Activated CD8-positive, alpha-beta memory T cell treated with anti-CD3 and anti-CD28 coated beads, Interleukin-2, amount 50 U/mL, for 24 hours (primary cell): Measurements from ENCODE around the gene SPATA2.

Source experiments
- DNase-seq: peaks from one replicate; pipeline ENCODE4 v3.0.0-alpha.2; 2020; ENCODE audit errors: extremely low read depth

SPATA2 gene

GRCh38 chr20:49858076-49858585 is 57.2 kb downstream of the SPATA2 start:
- no peak for DNase-seq

GRCh38 chr20:49856904-49857303 is 58.4 kb downstream of the SPATA2 start:
- no peak for DNase-seq

DNA sequence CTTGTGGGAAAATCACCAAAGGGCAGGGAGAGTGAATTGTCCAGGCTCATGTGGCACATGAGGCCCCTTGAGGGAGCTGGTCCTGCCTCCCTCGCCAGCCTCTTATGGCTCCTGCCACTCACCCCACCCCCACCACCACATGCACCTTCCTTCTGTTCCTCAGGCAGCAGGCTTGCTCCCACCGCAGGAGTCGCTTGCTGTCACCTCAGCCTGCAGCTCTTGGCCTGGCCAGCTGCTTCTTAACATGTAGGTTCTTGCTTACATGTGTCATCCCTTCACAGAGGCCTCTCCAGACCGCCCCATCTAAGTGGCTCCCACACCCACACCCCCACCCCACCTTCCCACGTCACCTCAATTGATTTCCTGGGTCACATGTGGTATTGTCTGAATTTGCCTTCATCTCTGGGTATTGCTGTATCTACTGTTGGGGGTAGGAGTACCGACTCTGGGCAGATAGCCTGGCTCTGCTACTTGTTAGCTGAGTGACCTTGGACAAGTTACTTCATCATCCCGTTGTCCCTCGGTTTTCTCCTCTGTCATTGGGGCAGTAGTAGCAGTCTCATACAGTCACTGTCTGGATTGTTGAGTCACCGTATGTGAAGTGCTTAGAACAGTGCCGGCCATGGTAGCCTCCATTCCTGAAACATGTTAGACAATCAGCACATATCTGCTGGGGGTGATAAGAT is 61.0 kb downstream of the SPATA2 start:
- no peak for DNase-seq

GRCh38 chr20:49853640-49854039 is 61.7 kb downstream of the SPATA2 start:
- DNase-seq, result no peak
